Measurements from ENCODE around the gene SHISA2.

Gene SHISA2

GRCh38 chr13:26034018-26034417, 17.8 kb downstream of the SHISA2 start:
- TF ChIP-seq CTCF (IDR thresholded peaks at IDR 0.05; ENCODE audit: insufficient read depth, low read depth, low read length, missing control alignments), result no peak
- DNase-seq (ENCODE audit: low read depth), result no peak
- H3K4me3 ChIP-seq (ENCODE audit: low read depth, low read length), result no peak overlapping the region

GRCh38 chr13:26030331-26030730, 21.5 kb downstream of the SHISA2 start:
- H3K4me3 ChIP-seq (ENCODE audit: low read depth, low read length), result no peak overlapping the region
- no peak for TF ChIP-seq CTCF (IDR thresholded peaks at IDR 0.05; ENCODE audit: insufficient read depth, low read depth, low read length, missing control alignments)
- no peak for DNase-seq (ENCODE audit: low read depth)

- H3K4me3 ChIP-seq (ENCODE audit: low read depth, low read length), result no peak overlapping the region
- no peak for DNase-seq (ENCODE audit: low read depth)
- TF ChIP-seq CTCF (IDR thresholded peaks at IDR 0.05; ENCODE audit: insufficient read depth, low read depth, low read length, missing control alignments), result no peak
These were observed 22.2 kb downstream of the SHISA2 start for GRCh38 chr13:26029581-26030136.

GRCh38 chr13:26026211-26026610, 25.6 kb downstream of the SHISA2 start:
- H3K4me3 ChIP-seq (ENCODE audit: low read depth, low read length), result no peak overlapping the region
- TF ChIP-seq CTCF (IDR thresholded peaks at IDR 0.05; ENCODE audit: insufficient read depth, low read depth, low read length, missing control alignments), result no peak

GRCh38 chr13:26025771-26026170, 26.0 kb downstream of the SHISA2 start:
- no peak for TF ChIP-seq CTCF (IDR thresholded peaks at IDR 0.05; ENCODE audit: insufficient read depth, low read depth, low read length, missing control alignments)
- no peak for DNase-seq (ENCODE audit: low read depth)
- H3K4me3 ChIP-seq (ENCODE audit: low read depth, low read length), result no peak overlapping the region

More at GRCh38 chr13:26026211-26026610, 25.6 kb downstream of the SHISA2 start:
- DNase-seq (ENCODE audit: low read depth), result no peak

- DNase-seq (ENCODE audit: low read depth), result no peak
- no peak overlapping the region for H3K4me3 ChIP-seq (ENCODE audit: low read depth, low read length)
- TF ChIP-seq CTCF (IDR thresholded peaks at IDR 0.05; ENCODE audit: insufficient read depth, low read depth, low read length, missing control alignments), result no peak
These were observed 26.6 kb downstream of the SHISA2 start for GRCh38 chr13:26025196-26025595.

- TF ChIP-seq CTCF (IDR thresholded peaks at IDR 0.05; ENCODE audit: insufficient read depth, low read depth, low read length, missing control alignments), result no peak
- no peak for DNase-seq (ENCODE audit: low read depth)
- H3K4me3 ChIP-seq (ENCODE audit: low read depth, low read length), result no peak overlapping the region
These were observed 27.3 kb downstream of the SHISA2 start for GRCh38 chr13:26024558-26024957.

All from GM12865 (cell line).